Femur (tissue), 1 donor: ENCODE measurements around the gene OR1J4.
"Not testable (repeated sequence)": the region's sequence is repeated elsewhere in the genome, so short reads cannot be mapped to it uniquely, and the experiment has no call there.

Experiments used
- DNase-seq: peaks from one replicate; pipeline ENCODE4 v3.0.0-alpha.2; 2017

The OR1J4 gene, protein sequence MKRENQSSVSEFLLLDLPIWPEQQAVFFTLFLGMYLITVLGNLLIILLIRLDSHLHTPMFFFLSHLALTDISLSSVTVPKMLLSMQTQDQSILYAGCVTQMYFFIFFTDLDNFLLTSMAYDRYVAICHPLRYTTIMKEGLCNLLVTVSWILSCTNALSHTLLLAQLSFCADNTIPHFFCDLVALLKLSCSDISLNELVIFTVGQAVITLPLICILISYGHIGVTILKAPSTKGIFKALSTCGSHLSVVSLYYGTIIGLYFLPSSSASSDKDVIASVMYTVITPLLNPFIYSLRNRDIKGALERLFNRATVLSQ

DNA sequence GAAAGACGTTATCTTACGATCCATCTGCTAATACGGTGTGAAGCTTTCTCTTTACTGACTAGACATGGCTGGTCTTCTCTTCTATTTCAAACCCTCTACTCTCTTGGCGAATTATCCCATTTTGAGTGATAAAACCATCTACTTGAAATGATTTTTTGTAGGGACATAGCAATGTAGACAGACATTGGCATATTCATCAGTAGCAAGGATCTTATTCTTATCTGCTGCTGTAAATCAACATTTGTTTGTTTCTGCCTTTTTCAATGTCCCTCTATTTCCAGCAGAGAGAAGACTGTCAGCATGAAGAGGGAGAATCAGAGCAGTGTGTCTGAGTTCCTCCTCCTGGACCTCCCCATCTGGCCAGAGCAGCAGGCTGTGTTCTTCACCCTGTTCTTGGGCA is at the start of gene OR1J4:
Gene OR1J4 (plus strand): TSS at position 301 of the 400 bp plus-strand sequence. CDS start 0 bp downstream, at position 301.
- DNase-seq: no peak

DNA sequence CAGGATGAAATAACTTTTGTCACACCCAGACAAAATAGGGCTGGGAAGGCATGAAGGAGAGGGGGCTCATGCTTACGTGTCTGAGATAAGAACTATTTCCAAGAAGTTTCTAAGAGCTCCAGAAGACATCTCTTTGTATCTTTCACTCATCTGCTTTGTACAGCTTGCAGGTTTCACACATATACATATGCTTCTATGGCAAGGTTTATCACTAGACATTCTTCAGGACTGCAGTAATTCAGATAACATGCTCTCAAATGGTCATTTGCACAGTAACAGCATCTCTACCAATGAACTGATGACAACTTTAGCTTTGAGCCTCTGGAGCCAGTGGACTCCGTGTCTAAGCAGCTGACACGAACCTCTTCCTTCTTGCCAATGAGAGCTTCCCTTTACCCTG is 44.4 kb upstream of the OR1J4 start:
- DNase-seq: no peak

DNA sequence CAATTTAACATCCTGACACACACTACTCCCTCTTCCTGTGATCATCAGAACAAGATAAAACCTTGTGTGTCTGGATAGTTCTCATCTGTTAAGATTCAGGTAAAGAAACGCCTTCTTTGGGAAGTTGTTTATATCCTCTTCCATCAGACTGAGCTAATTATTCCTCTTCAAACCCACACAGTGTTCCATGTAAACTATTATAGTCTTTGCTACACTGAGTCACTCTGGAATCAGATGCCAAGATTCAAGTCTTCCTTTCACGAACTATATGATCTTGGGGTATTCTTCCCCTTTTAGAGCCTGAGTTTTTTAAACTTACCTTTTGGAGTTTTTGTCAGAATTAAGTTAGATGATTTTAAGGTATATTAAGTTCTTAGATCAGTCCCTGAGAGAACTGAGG is 43.2 kb upstream of the OR1J4 start:
- DNase-seq: no peak

DNA sequence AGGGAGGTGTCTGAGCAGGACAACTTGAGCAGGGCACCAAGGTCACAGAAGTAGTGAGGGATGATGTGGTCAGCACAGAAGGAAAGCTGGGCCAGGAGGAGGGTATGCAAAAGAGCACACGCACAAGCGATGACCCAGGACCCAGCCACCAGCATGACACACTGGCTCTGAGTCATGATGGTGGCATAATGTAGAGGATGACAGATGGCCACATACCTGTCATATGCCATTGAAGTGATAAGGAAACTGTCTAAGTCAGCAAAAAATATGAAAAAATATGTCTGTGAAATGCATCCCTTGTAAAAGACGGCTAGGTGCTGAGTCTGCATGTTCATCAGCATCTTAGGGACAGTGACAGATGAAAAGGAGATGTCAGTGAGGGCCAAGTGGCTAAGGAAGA is 41.6 kb upstream of the OR1J4 start:
- no peak for DNase-seq

DNA sequence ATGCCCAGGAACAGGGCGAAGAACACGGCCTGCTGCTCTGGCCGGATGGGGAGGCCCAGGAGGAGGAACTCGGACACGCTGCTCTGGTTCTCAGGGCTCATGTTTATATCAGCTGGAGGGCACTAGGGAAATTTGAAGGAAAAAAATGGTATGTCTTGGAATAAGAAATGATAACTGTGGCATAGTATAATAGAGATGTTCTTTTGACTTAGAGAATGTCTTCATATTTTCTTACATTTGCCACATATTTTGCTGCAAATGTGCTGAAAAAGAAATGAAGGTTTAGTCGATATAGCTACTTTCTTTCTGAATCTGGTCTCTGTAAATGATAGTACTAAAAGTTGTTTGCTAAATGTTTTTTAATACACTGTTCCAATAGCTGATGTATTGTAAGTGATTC is 41.1 kb upstream of the OR1J4 start, which contains the start of gene OR1J1:
Gene OR1J1 (minus strand): TSS at position 101 of the 400 bp plus-strand sequence. CDS start 0 bp downstream, at position 101.
- DNase-seq: no peak

DNA sequence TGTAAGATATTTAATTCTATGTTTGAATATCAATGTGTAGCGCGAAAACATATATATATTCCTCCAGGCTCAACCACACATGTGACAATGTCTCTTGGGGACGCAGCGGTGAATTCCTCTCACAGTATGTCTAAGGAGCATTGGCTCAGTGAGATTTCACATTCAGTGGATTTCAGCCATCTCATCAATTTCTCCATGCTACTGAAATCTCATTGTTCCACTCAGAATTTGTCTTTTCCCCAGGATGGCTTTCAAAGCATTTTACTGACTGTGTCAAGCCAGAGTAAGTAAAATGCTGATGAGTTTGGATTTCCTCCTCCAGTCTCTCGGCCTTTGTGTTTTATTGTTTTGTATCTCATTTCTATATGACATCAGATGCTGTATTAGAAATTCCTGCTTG is 39.9 kb upstream of the OR1J4 start:
- DNase-seq: no peak

DNA sequence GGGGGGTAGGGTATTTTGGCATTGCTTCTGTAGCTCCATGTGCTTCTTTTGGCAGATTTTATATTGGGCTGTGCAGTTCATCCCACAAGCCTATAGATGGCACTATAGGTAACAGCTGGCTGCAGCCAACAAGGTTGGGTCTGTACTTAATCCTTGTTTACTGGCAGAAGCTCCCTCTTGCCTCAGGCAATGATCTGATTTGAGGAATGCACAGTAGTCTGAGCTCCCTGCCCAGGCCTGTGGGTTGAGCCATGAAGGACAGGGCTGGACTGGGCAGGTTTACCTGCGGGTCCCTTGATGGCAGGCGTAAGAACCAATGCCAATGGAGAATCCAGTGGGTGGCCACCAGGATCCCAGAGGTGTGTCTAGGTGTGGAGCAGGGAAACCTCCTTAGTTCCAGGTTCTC is 20.1 kb upstream of the OR1J4 start:
- DNase-seq: no peak

DNA sequence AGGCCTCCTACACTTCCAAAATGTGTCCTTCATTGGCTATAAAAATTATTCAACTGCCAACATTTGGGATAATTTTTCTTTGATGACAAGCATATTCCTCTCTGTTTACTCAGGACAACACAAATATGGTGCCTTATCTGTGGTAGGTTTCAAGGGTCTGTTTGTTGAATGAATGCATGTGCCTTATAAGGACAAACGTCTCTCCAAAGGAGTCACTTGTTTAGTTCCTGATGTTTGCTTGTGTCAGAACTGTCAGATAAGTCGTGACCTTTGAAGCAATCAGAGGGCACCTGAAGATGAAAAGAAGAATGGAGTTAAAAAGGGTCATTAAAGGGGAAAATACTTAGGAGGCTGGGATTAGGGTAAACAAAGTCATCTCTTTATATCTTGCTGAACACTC is 12.0 kb upstream of the OR1J4 start:
- no peak for DNase-seq

DNA sequence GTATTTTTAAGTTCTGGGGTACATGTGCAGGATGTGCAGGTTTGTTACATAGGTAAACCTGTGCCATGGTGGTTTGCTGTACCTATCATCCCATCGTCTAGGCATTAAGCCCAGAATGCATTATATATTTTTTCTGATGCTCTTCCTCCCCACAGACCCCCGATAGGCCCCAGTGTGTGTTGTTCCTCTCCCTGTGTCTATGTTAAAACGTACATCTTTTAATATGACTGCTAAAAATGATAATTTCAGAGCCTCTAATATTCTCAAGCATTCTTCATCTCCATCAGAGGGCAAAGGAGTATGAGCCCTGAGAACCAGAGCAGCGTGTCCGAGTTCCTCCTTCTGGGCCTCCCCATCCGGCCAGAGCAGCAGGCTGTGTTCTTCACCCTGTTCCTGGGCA is 8.4 kb upstream of the OR1J4 start, which contains the start of gene OR1J2:
Gene OR1J2 (plus strand): TSS at position 301 of the 400 bp plus-strand sequence. CDS start 0 bp downstream, at position 301.
- DNase-seq: no peak

DNA sequence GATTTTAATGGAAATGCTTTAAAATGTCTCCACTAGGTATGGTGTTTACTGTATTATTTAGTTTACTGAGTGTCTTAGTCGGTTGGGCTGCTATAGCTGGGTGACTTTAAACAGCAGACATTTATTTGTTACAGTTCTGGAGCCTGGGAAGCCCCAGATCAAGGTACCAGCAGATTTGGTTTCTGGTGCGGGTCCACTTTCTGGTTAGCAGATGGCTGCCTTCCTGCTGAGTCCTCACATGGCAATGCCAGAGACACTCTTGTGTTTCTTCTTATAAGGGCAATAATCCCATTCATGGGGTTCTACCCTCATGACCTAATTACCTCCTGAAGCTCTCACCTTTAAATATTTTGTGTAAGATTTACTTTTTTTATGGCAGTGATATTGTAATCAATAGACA is 715 bp upstream of the OR1J4 start:
- DNase-seq: no peak

DNA sequence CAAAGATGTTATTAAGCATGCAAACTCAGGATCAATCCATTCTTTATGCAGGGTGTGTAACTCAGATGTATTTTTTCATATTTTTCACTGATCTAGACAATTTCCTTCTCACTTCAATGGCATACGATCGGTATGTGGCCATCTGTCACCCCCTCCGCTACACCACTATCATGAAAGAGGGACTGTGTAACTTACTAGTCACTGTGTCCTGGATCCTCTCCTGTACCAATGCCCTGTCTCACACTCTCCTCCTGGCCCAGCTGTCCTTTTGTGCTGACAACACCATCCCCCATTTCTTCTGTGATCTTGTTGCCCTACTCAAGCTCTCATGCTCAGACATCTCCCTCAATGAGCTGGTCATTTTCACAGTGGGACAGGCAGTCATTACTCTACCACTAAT is 435 bp downstream of the OR1J4 start:
- DNase-seq: no peak

DNA sequence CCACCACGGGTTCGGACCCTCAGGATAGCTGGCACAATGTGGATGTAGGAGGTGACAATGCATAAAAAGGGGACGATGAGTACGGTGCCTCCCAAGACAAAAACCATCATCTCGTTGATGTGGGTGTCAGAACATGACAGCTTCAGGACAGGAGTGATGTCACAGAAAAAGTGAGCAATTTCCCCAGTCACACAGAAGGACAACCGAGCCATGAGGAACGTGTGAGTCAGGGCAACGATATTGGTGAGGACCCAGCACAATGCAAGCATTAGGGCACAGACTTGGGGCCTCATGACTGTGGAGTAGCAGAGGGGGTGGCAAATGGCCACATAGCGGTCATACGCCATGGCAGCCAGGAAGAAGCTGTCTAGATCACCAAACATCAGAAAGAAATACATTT is 7.7 kb downstream of the OR1J4 start:
- DNase-seq: no peak

DNA sequence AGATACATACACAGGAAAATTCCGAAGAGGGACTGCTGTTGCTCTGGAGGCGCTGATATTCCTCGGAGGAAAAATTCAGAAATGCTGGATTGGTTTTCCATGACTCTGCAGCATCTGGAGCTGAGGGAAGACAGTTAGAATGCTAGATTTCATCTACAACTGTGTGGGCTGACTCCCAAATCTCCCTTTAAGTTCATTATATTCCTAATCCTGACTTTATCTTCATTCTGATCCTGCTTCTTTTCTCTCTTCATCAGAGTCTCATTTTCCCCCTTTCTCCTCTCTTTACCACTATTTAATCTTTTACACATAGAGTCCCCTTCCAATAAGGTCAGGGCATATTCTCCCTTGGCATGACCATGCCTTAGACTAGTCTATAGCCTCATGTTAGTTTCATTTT is 8.3 kb downstream of the OR1J4 start, which contains the start of gene OR1N1:
Gene OR1N1 (minus strand): TSS at position 101 of the 400 bp plus-strand sequence. CDS start 0 bp downstream, at position 101.
- DNase-seq: no peak

DNA sequence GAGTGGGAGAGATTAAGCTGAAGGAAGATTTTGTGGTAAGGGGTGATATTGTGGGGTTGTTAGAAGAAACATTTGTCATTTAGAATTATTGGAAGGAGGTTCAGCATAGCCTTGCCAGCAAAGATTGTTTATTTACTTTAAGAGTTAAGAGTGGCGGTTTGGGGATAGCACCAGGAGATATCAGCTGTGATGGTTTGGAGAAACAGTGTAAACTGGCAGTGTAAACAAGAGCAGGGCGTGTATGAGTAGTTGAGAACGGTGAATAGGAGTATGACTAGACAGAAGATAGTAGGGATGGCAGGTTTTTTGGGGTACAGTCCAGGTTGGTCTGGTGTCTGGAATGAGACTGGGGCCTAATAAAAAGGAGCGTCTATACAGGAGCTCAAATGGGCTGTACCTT is 12.2 kb downstream of the OR1J4 start:
- not testable (repeated sequence) for DNase-seq

DNA sequence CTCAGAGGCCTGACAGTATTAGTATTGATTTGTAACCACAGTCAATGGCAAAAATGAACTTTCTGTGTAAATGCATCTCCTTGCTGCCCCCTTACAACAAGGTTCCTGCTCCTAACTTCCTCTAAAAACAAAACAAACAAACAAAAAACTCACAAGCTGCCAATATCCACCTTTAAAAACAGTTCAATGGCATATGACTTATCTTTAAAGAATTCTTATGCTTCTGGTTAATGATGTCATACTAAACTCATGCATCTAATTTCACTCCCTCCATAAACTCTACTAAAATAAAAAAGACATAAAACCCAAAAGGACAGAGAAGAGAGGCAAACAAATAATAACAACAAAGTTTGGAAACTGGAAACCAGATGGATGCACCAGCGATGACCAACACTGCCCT is 17.2 kb downstream of the OR1J4 start:
- DNase-seq: no peak

DNA sequence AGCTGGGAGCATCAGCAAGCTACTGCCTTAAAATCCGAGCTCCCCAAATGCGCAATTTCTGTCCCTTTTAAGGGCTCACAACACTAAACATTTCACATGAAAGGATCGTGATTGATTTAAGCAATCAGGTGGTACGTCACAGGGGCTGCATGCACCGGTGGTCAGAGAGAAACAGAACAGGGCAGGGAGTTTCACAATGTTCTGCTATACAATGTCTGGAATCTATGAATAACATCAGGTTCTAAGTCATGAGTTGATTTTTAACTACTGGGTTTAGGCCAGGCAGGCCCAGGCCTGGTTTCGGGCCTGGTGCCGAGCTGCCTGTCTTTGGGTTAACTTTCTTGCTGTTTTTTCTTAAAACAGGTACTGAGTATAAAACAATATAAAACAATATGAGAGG is 18.1 kb downstream of the OR1J4 start:
- DNase-seq: not testable (repeated sequence)

DNA sequence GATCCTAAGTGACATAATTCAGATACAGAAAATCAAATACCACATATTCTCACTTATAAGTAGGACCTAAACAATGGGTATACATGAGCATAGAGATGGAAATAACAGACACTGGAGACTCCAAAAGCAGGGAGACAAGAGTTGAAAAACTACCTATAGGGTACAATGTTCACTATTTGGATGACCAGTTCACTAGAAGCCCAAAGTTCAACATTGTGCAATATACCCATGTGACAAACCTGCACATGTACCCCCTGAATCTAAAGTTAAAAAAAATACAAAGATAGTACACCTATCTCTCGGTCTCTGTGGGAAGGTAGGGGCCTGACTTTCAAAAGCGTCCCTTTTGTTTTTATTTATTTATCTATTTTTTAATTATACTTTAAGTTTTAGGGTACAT is 19.8 kb downstream of the OR1J4 start:
- DNase-seq: no peak

DNA sequence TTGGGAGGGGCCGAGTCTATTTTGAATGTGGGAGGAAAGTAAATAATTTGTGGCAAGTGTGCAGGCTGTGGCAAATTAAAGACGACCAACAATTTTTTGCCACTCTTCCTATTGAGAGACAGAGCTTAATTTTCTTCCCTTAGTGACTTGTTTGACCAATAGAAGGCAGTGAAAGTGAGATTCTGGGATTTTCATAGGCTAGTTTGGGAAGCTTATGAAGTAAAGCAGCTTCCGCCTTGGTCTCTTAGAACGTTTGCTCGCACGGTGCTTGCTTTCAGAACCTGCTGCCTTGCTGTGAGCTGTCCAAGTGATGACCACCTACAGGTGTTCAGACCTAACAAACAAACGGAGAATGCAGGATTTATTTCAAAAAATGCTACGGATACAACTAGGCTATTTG is 27.3 kb downstream of the OR1J4 start:
- no peak for DNase-seq

DNA sequence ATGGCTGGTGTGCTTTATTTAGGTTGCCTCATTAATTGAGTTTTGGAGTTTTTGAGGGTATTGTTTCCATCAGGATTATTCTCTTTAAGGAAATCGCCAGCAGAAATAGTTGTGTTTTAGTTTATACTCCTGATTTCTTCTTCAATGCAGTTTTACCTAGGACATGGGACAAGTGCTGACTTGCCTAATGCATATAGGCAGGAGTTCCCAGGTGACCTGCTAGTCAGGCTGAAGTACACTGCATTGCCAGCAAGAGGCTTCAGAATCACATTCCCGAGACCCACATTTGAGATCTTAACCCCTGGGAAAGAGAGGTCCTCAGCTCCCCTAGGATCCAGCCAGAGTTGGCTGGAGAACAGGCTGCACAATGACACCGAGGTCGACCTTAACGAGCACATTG is 32.4 kb downstream of the OR1J4 start:
- no peak for DNase-seq

DNA sequence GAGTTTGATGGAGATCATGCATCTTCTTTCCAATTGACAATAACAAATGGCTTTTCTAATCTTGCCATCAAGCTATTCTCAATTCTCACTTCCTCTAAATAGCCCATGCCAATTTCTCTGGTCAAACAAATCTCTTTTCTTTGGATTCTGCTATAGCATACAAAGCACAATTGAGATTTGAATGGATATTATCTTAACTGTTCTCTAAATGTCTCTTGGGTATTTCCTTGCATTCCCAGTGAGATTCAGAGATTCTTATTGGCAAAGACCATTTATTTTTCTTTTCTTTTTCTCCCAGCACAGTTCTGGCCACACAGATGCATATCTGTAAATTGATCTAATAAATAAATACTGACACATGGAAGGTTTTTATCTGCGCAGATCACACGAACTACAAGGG is 33.9 kb downstream of the OR1J4 start, which contains the start of gene OR1N2:
Gene OR1N2 (plus strand): TSS at position 301 of the 400 bp plus-strand sequence. CDS start 100 bp downstream, outside the sequence.
- no peak for DNase-seq

DNA sequence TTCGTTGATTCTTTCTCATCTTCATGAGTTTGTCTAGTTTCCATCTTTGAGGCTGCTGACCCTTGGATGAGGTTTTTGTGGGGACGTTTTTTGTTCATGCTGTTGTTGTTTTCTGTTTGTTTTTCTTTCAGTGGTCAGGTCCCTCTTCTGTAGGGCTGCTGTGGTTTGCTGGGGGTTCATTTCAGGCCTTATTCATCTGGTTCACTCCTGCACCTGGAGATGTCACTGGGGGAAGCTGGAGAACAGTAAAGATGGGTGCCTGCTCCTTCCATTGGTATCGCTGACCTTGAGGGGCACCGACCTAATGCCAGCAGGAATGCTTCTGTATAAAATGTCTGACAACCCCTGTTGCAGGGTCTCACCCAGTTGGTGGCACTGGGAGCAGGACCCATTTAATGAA is 42.5 kb downstream of the OR1J4 start:
- DNase-seq: no peak

DNA sequence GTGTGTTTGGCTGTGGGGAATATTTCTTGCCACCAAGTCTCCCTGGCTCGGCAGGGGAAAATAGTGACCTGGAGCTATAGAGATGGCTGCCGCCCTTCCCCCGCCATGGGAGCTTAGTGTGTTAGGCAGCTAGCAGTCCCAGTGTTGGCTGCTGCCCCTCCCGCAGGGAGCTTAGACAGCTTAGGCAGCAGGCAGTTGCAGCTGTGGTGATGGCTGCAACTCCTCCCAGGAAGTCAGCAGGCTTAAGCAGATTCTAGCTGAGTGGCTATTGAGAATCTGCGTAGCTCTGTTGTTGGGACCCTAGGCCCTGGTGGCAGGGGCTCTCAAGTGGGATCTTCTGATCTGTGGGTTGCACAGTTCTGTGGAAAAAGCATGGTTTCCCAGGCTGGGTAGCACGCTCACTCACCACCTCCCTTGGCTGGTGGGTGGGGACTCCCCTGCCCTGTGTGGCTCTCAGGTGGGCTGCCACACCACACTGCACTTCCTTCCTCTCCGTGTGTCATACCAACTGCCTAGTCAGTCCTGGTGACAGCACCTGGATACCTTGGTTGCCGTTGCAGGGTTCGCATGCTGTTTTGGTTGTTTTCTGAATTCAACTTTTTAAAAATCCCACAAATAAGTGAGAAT is 43.3 kb downstream of the OR1J4 start:
- DNase-seq: no peak

DNA sequence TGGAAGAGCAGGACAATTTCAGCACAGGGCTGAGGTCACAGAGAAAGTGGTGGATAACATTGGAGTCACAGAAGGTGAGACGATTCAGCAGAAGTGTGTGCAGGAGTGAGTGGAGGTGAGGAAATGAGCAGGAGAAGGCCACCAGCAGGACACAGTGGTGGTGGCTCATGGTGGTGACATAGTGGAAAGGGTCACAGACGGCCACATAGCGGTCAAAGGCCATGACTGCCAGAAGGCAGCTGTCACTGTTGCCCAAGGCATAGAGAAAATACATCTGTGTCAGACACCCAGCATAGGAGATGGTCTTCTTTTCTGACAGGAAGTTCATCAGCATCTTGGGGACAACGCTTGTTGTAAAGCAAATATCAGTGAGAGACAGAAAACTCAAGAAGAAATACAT is 49.0 kb downstream of the OR1J4 start:
- no peak for DNase-seq
